Vagina (tissue), 2 donors: ENCODE results near the gene NEK9.

Source experiments
- CTCF ChIP-seq, 3 experiments: fragments of 450-650 bp in 2 of 3; fragments of 200-600 bp in 1 of 3; sonication (generic) in 1 of 3; IDR thresholded peaks; one replicate each; pipeline ENCODE4 v1.5.1; 2017 to 2019; ENCODE audit warnings: antibody characterized with exemption in 3 of 3, mild to moderate bottlenecking in 2 of 3, moderate library complexity in 2 of 3
- POLR2A ChIP-seq, 2 donors: fragments of 450-650 bp; IDR thresholded peaks; one replicate each; pipeline ENCODE4 v1.6.1; 2017; ENCODE audit warnings: antibody characterized with exemption in 2 of 2, mild to moderate bottlenecking in 2 of 2, moderate library complexity in 2 of 2
- POLR2AphosphoS5 ChIP-seq, 2 donors: sonication (generic); formaldehyde crosslinking; IDR thresholded peaks; one replicate each; pipeline ENCODE4 v1.9.0; 2017; ENCODE audit warnings: antibody characterized with exemption in 2 of 2, mild to moderate bottlenecking in 2 of 2, low read depth in 1 of 2; ENCODE audit not compliant: insufficient read depth in 1 of 2

DNA sequence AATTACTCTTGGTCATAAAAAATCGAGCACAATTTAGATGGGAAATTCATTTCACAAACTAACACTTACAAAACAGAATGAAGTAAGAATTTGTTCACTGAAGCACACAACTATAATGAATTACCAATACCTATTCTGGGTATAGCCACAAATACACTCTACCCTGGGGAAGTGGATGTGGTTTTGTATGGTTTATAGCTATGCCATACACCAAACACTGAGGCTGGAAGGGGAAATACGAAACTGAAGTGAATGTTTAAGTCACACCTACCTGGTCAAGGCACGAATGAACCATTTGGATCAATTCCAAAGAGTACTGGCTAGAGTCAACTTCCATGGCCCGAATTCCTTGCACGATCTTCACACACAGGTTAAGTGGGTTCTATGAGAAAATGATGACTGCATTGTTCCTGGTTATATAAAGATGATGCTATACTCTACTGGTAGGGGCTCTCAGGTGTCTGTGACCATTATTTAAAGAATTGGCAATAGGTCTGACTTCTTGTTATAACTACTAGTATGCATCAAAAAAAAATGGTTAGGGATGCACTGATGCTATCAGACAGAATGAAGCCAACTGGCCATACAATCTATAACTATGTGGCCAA is 12.8 kb downstream of the NEK9 start:
- TF ChIP-seq POLR2A (IDR thresholded peaks at IDR 0.05) (no peak), CTCF (IDR thresholded peaks at IDR 0.05) (no peak), POLR2AphosphoS5 (IDR thresholded peaks at IDR 0.05; ENCODE audit: insufficient read depth in 1 of 2, low read depth in 1 of 2) (no peak)
